Mucosa of descending colon (tissue), 3 donors: ENCODE data around the gene TDP2. TPM values are rescaled to one million over a fixed set of nuclear protein-coding genes. Genes with fewer than 3 reads are reported as not detected.
"Not testable (repeated sequence)": the region's sequence is repeated elsewhere in the genome, so short reads cannot be mapped to it uniquely, and the experiment has no call there.

Experiments
- ATAC-seq: fragments of 200-7000 bp; cut with Tn5 transposase; one replicate; pipeline ENCODE4 v1.9.1; 2020; ENCODE audit warnings: mild to moderate bottlenecking, moderate library complexity
- DNase-seq, 3 donors: peaks; one replicate each; pipeline ENCODE4 v3.0.0-alpha.2; 2020
- H3K36me3 ChIP-seq: fragments of 200-600 bp; one replicate; pipeline ENCODE4 v1.8.0; 2021; ENCODE audit warnings: low read depth, mild to moderate bottlenecking
- H3K4me1 ChIP-seq: fragments of 200-600 bp; one replicate; pipeline ENCODE4 v1.8.0; 2021; ENCODE audit warnings: low read depth, mild to moderate bottlenecking
- H3K4me3 ChIP-seq: fragments of 200-600 bp; one replicate; pipeline ENCODE4 v1.8.0; 2021; ENCODE audit warnings: mild to moderate bottlenecking
- H3K9me3 ChIP-seq: fragments of 200-600 bp; one replicate; pipeline ENCODE4 v1.8.0; 2021; ENCODE audit warnings: mild to moderate bottlenecking
- intact Hi-C, 2 donors: fragments of 100-400 bp; cut with DNase I in 1 of 2; cut with micrococcal nuclease in 1 of 2; formaldehyde crosslinking; loops; one replicate each; pipeline versions ENCODE4 v1.11.0 to v1.11.1; 2022; cut with DNase I, micrococcal nuclease
- total RNA-seq, 3 donors: library from RNA; stranded (reverse); fragmentation: NEBNext Ultra II Directional in 2 of 3; extraction: Animal tissue kit (Norgen Biotek cat#: 25700) in 2 of 3; gene quantifications; one replicate each; pipeline versions ENCODE4 v1.2.1 to v1.2.4, GENCODE V29; 2021 to 2023
- TF ChIP-seq, protein P1 (sequence below): fragments of 200-600 bp; IDR thresholded peaks from one replicate; pipeline ENCODE4 v1.8.0; 2022; ENCODE audit warnings: antibody characterized with exemption, mild to moderate bottlenecking
- donor health status: DM: no; HTN: no; CAD: no; lungs with moderate emphysema.
- donor health status: DM: no; HTN: no; CAD: no.
- donor health status: DM: no; HTN: yes; CAD: no.

TDP2 gene
- total RNA-seq, 3 donors from 2014 or later = 146 to 343 (median 173) TPM

DNA sequence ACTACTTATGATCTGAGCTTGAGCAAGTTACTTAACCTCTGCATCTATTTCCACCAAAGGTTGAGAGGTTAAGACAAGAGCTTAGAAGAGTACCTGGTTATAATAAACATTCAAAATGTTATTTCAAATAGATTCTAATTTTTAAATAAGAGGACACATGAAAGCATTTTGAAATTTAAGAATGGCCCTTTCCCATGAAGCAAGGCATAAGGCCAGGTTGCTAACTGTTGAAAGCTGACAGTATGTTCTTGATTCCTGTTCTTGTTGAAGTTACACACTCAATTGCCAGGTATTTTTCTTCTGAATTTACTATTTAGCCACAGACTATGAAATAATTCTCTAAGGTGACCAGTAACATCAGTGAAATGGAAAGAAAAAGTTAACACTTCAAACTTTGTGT is 37.8 kb upstream of the TDP2 start:
- no peak for ATAC-seq
- Histone ChIP-seq H3K4me1 (no peaks in the 10 kb centered on the region), H3K36me3 (peaks cover 12% of the 10 kb centered on the region), H3K9me3 (no peaks in the 10 kb centered on the region), H3K4me3 (no peak overlapping the region)
- no peak for DNase-seq
- TF ChIP-seq, protein P1, sequence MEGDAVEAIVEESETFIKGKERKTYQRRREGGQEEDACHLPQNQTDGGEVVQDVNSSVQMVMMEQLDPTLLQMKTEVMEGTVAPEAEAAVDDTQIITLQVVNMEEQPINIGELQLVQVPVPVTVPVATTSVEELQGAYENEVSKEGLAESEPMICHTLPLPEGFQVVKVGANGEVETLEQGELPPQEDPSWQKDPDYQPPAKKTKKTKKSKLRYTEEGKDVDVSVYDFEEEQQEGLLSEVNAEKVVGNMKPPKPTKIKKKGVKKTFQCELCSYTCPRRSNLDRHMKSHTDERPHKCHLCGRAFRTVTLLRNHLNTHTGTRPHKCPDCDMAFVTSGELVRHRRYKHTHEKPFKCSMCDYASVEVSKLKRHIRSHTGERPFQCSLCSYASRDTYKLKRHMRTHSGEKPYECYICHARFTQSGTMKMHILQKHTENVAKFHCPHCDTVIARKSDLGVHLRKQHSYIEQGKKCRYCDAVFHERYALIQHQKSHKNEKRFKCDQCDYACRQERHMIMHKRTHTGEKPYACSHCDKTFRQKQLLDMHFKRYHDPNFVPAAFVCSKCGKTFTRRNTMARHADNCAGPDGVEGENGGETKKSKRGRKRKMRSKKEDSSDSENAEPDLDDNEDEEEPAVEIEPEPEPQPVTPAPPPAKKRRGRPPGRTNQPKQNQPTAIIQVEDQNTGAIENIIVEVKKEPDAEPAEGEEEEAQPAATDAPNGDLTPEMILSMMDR = no peak
- intact Hi-C loops = no loop called here

GRCh38 chr6:24702720-24703282 is 36.1 kb upstream of the TDP2 start:
- Histone ChIP-seq H3K4me3 (no peak overlapping the region), H3K9me3 (no peaks in the 10 kb centered on the region), H3K36me3 (peaks cover 10% of the 10 kb centered on the region), H3K4me1 (no peaks in the 10 kb centered on the region)
- intact Hi-C loops = no loop called here
- TF ChIP-seq, protein P1 = no peak
- DNase-seq (no peak), ATAC-seq (no peak)

GRCh38 chr6:24699521-24700359 is 33.0 kb upstream of the TDP2 start:
- ATAC-seq = no peak
- no peak overlapping the region for H3K4me3 ChIP-seq
- H3K4me1 ChIP-seq = no peaks in the 10 kb centered on the region
- intact Hi-C loops = loop anchor here in 1 of 2 donors (10.0 kb wide), 1 partner anchor 115 kb away; no protein-coding TSS in a partner anchor
- no peaks in the 10 kb centered on the region for H3K9me3 ChIP-seq
- TF ChIP-seq, protein P1 = no peak
- no peak for DNase-seq
- H3K36me3 ChIP-seq = no peaks in the 10 kb centered on the region

- no peak for ATAC-seq
- intact Hi-C loops = loop anchor here in 1 of 2 donors (10.0 kb wide), 1 partner anchor 111 kb away; no protein-coding TSS in a partner anchor
- no peaks in the 10 kb centered on the region for H3K36me3 ChIP-seq
- no peak overlapping the region for H3K4me3 ChIP-seq
- TF ChIP-seq, protein P1 = no peak
- H3K4me1 ChIP-seq = no peaks in the 10 kb centered on the region
- no peak for DNase-seq
- no peaks in the 10 kb centered on the region for H3K9me3 ChIP-seq
Observed at GRCh38 chr6:24696097-24696496, 29.4 kb upstream of the TDP2 start.

DNA sequence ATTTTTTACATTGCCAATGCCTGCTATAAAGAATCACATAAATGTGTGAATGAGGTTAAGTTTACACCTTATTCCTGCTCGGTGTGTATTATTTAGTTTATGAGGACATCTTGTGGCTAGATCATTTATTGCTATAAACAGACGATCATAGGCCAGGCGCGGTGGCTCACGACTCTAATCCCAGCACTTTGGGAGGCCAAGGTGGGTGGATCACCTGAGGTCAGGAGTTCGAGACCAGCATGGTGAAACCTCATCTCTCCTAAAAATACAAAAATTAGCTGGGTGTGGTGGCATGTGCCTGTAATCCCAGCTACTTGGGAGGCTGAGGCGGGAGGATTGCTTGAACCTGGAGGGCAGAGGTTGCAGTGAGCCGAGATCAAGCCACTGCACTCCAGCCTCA is 28.9 kb upstream of the TDP2 start:
- not testable (repeated sequence) for H3K9me3 ChIP-seq, H3K4me3 ChIP-seq, H3K4me1 ChIP-seq, H3K36me3 ChIP-seq
- DNase-seq = peak in 2 of 3 donors; percentile 42 to 55
- ATAC-seq = peak; percentile 95
- intact Hi-C loops = loop anchor here (1.0 to 10.0 kb wide), 2 partner anchors 111 to 112 kb away; no protein-coding TSS in a partner anchor

DNA sequence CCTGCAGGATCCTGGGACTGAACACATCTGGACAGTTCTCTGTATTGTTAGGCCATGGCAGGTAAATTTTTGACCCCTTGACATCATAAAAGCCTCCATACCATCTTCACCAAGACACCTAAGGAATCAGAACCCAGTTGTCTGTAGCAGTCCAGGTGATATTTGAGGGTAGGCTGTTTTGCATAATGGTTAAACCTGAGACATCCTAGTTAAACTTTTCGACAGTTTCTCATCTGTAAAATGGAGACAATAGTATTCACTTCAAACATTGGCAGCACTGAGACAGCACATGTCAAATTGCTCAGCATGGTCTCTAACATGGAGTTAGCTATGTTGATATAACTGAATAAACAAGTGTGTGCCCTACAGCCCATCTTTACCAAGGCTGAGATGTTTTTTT is 27.5 kb upstream of the TDP2 start:
- intact Hi-C loops = loop anchor here in 1 of 2 donors (10.0 kb wide), 1 partner anchor 109 kb away; no protein-coding TSS in a partner anchor
- no peak overlapping the region for H3K4me3 ChIP-seq
- no peak for ATAC-seq

More for the DNA sequence above, 27.5 kb upstream of the TDP2 start:
- DNase-seq = no peak
- H3K9me3 ChIP-seq = no peaks in the 10 kb centered on the region
- H3K36me3 ChIP-seq = no peaks in the 10 kb centered on the region
- TF ChIP-seq, protein P1 = no peak
- H3K4me1 ChIP-seq = no peaks in the 10 kb centered on the region
